HG02588 (cell line): Measurements from ENCODE around the gene GOLGA7B.
"Not testable (repeated sequence)": the region's sequence is repeated elsewhere in the genome, so short reads cannot be mapped to it uniquely, and the experiment has no call there.

Source experiments
- ATAC-seq: cut with Tn5 transposase; IDR thresholded peaks from one replicate; pipeline ENCODE4 v1.9.1; 2021; ENCODE audit warnings: mild to moderate bottlenecking, moderate library complexity; ENCODE audit not compliant: unreplicated experiment

GOLGA7B gene

DNA sequence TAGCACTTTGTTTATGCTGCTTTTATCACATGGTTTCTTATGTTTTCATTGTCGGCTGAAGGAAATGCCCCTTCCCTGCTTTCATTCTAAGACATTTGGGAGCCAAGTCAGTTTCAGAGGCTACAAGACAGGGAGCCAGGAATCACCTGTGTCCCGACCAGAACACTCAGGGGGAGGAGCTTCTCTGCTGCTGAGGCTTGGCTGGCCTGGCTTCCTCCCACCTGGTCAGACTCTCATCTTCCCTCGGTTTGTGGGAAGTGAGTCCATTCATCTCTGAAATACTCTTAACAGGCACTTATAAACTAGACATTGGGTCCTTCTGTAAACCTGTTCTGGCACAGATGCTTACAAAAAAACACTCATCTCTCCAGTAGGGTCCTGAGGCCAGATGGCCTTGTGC lies 19.6 kb upstream of the GOLGA7B start:
- no peak for ATAC-seq

- ATAC-seq, result no peak
Observed at GRCh38 chr10:97831259-97831658, 18.4 kb upstream of the GOLGA7B start.

DNA sequence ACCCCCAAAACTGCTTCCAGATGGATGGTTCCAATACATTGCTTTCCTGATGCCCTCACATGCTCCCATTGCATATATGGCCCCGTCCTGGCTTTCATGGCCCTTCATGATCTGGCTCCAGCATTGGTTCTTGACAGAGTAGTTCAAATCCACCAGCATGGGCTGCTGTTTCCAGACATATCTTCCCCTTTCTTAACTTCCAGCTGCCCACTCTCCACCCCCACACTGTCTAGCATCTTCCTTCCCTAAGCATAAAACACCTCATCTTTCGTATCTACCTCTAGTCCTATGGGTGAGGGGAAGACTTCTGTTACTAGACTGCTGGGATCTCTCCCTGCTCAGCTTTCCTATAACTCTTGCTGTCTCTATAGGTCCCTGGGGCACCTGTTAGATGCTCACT lies 13.2 kb upstream of the GOLGA7B start:
- ATAC-seq, result no peak

- ATAC-seq, result no peak
Observed at GRCh38 chr10:97838091-97838490, 11.6 kb upstream of the GOLGA7B start.

- not testable (repeated sequence) for ATAC-seq
Observed at GRCh38 chr10:97841166-97841565, 8.5 kb upstream of the GOLGA7B start.

DNA sequence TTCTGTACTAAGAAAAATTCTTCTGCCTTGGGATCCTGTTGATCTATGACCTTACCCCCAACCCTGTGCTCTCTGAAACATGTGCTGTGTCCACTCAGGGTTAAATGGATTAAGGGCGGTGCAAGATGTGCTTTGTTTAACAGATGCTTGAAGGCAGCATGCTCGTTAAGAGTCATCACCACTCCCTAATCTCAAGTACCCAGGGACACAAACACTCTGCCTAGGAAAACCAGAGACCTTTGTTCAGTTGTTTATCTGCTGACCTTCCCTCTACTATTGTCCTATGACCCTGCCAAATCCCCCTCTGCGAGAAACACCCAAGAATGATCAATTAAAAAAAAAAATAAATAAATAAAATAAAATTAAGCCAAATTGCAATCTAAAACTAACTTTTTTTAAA lies 7.5 kb upstream of the GOLGA7B start:
- ATAC-seq, result not testable (repeated sequence)

DNA sequence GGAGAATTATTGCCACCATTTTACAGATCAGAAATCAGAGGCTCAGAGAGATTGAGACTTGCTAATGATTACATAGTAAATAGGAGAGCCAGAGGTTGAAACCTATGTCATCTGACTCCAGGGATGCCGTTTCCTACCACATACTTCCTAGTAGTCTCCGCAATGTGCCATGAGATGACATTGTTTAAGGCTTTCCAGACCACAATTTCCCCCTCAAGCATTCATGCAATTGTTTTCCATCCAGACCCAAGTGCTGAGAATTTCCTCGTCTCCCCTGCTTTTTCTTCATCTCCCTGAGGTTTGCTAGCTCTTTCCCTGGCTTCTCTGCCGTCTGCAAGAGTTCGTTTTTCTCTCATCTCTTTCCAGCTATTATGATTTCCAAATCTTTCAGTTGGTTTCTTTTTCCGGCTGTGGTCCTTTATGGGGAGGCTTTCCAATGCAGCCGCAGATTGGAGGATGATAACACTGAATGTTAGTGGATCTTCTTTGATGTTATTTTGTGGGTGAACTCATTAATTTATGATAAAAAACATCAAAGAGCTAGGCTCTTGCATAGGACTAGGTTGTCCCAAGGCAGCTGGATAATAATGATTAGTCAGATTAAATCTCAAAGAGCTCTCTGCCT lies 6.9 kb upstream of the GOLGA7B start:
- ATAC-seq, result no peak

DNA sequence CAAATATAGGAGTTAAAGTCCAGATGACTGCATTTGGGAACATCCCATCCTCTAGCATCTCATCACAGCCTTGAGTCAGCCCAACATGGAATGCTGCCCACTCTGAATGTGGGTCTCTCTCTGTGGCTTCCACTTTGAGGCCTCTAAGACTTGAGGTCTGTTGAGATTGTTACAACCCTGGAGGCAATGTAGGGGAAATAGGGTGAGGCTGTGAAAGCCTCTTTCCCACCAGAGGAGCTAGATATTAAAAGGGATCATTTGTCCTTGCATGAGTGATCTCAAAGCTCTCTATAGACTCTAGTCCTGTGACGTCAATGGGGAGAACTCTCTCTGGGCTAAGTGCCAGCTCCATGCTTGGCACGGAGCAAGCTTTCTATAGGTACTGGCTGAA lies 6.4 kb upstream of the GOLGA7B start:
- no peak for ATAC-seq

DNA sequence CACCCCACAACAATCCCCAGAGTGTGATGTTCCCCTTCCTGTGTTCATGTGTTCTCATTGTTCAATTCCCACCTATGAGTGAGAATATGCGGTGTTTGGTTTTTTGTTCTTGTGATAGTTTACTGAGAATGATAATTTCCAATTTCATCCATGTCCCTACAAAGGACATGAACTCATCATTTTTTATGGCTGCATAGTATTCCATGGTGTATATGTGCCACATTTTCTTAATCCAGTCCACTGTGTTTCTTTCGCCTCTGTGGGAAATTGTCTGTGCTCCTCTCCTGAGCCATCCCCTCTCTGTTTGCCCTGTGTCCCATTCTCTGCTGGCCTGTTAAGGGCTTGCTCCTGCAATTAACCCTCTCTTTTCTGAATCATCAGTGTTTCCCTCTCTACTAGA lies 5.7 kb upstream of the GOLGA7B start:
- not testable (repeated sequence) for ATAC-seq

DNA sequence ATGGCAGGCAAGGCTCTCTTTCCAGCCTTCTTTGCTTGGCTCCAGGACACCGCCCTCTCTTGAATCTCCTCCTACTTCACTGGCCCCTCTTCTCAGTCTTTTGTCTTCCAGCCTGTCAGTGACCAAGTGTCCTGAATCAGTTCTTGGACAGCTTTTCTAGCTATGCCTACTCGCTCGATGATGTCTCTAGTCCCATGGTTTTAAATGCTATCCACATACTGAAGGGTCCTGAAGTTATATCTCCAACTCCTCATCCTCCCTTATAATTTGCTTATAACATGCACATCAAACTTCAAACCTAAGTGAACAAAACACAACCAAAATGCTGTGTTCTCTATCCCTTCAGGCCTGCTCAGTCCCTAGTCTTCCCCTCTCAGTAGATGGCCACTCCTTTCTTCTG lies 5.0 kb upstream of the GOLGA7B start:
- ATAC-seq, result no peak

DNA sequence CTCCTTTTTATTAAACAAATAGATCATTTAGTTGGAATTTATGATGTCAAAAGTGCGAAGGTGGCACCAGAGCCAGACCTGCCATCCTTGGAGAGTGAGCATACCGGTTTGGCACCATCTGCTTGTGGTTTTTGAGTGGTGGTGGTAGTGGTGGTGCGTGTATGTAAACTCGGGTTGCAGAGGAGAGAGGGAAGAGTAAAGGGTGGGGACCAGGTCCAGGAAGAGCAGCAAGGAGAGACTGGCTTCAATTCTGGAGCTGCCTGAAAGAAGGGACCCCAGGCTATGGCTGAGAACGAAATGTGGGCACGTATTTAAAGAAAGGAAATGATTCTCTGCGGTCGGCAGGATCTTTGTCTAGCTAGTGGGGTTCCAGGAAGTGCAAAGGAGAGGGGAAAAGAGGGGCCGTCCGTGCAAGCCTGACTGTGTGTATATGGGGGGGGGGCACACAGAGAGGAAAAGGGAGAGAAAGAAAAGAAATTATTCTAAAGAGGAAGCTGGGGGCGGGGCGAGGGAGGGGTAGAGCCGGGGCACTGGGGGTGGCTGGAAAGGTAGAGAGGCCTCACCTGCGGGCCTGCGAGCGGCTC lies 448 bp upstream of the GOLGA7B start:
- ATAC-seq, result peak; percentile 21

DNA sequence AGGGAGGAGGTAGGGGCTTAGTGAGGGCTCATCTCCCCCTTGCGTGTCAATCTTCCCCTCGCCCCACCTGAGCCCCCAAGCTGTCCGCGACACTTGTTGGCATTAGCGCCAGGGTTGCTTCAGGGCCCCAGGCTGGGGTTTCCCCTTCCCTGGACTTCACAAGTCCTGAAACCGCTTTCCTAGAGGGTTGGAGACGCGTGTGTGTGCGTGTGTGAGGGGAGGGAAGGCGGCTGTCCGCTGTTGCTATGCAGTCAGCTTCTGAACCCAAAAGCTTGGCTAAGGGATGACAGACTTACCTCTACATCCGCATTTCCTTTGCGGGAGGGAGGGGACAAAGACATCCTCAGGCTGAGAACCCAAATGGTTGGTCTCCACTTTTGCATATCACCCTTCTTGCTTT lies 803 bp downstream of the GOLGA7B start:
- ATAC-seq, result no peak

- no peak for ATAC-seq
Observed at GRCh38 chr10:97851341-97852001, 1.8 kb downstream of the GOLGA7B start.

GRCh38 chr10:97852277-97852676 lies 2.6 kb downstream of the GOLGA7B start:
- no peak for ATAC-seq

GRCh38 chr10:97852840-97853405 lies 3.3 kb downstream of the GOLGA7B start:
- ATAC-seq, result no peak

- ATAC-seq, result no peak
Observed at GRCh38 chr10:97854743-97855142, 5.1 kb downstream of the GOLGA7B start.

DNA sequence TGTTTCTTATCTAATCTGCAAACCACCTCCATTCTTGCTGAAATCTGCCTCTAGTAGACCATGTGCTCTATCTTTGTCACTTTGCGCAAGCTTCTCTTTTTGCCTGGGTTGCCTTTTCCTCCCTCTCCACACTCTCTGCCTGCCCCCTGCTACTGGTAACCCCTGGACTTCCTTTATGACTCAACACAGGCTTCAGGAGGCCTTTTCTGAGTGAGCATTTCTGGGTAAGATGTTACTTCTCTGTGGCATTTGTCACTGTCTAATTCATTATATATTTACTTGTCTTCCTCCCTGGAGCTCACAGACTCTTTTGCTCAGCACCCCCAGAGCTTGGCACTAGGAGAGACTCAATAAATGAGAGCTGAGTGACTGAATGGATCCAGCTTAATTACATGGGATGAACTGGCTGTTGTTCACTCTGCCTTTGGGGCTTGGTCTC lies 8.4 kb downstream of the GOLGA7B start:
- no peak for ATAC-seq

DNA sequence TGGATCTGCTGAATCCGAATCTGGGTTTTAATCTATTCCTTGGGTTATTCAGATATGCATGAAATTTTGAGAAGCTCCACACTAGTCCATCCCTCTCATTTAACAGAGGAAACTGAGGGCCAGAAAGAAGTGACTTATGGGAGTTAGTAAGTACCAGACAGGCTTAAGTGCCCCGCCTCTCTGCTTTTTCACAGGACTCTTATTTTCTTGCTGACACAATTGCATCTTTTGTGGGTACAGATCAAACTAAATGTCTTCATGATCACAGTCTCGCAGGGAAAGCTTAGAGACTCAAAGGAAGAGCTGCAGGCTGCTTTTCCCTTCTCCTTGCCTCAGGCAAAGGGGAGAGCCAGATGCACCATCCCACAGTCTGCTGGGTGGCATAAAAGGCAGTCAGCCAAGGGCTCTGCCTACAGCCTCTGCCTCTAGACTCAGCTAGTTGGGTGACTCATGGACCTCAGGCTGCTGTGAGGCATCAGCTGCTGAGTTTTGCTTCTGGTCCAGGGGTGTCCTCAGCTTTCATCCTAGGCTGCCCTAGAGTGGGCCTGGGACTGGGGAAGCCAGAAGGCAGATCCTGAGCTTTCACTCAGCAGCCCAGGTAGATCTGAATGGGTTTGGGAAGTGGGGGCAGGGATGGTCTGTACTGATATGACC lies 11.6 kb downstream of the GOLGA7B start:
- ATAC-seq, result no peak

DNA sequence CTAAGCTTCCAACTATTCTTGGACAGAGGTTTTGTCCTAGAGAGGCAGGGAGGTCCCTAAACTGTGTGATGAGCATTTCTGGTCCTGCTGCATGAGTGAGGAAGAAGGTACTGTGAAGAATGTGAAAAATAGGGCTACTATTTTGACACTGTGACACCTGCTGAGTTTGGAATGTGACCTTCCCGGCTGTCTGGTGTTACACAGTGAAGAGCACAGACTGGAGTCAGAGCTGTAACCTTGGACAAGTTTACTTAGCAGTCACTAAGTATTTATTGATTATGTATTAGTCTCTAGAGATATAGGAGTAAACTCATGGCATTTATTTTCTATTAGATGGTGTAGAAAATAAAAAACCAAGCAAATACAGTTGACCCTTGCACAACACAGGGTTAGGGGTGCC lies 12.3 kb downstream of the GOLGA7B start:
- no peak for ATAC-seq

DNA sequence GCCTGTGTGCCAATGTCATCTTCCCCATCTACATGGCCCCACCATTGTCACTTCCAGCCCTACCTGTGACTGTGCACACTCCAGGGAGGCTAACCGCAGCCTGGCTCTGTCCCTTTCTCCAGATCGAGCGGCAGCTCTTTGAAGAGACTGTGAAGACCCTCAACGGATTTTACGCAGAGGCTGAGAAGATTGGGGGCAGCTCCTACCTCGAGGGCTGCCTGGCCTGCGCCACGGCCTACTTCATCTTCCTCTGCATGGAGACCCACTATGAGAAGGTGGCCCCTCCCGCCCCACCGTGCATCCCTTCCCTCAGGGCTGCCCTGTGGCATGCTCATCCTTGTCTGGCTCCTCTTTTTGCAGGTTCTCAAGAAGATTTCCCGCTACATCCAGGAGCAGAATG lies 14.2 kb downstream of the GOLGA7B start:
- no peak for ATAC-seq

DNA sequence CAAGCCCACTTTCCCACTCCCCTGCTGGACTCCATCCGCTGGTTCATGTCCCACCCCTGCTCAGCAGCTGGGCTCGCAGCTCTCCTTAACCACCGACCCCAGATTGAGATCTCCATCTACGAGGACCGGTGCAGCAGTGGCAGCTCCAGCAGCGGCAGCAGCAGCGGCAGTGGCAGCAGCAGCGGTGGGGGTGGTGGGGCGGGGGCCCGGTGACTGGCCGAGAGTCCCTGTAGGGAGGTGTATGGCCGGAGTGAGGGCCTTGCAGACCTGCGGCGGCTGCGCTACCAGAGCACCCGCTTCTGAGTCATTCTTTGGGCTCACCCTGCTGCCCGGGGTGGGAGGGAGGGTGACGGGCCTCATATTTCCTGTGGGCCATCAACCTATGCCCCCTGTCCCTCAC lies 15.8 kb downstream of the GOLGA7B start:
- ATAC-seq, result no peak
